Dermis microvascular lymphatic vessel endothelial cell (primary cell): ENCODE results near the gene CAPZA2. TPM values are rescaled to one million over a fixed set of nuclear protein-coding genes. Genes with fewer than 3 reads are reported as not detected.

Source experiments
- DNase-seq, 2 donors: peaks; one replicate each; pipeline versions ENCODE4 v3.0.0 to v3.0.0-alpha.2; 2010; ENCODE audit warnings: low read depth in 2 of 2
- total RNA-seq: library from RNA; depleted of rRNA; stranded (reverse); fragments of >200 nt; gene quantifications from 2 replicates; pipeline ENCODE4 v1.2.1, GENCODE V29; 2014

The CAPZA2 gene
- total RNA-seq, 1 donor from 2014 or later: 149 TPM

DNA sequence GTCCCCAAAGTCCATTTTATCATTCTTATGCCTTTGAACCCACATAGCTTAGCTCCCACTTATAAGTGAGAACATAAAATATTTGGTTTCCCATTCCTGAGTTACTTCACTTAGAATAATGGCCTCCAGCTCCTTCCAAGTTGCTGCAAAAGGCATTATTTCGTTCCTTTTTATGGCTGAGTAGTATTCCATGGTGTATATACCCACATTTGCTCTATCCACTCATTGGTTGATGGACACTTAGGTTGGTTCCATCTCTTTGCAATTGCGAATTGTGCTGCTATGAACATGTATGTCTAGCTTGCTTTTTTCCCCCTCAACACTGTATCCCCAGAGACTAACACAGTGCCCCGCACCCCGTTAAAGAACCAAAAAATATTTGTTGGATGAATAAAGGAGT is 670 bp upstream of the CAPZA2 start:
- no peak for DNase-seq

DNA sequence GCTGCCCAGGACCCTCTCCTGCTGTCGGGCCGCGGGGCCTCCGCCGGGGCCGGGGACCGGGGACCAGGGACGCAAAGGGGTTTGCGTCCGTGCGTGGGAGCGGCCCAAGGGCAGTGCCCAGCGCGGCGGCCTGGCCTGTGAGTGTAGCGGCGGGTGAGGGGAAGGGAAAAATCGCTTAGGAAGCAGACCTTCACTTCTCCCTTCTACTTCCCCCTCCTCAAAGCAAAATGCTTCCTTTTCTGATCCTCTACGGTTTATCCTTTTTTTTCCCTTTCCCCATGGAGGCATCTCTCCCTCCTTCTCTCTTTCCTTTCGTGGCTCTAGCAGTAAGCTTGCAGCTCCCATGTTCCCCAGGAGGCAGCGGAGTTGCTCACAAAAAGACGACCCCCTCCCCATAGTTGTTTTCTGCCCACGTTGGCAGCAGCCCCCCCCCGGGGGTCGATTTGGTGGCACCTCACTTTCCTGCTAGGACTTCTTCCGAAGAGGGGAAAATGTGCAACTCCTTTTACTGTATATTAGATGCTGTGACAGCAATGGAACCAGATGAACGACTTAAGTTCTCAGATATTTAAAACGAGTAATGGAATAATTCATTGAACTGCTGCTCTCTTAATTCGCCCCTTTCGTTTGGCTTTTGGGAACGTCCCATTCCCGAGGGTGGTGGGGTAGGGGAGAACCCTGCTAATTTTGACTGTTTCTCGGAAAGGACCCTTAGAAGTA is 724 bp downstream of the CAPZA2 start:
- peak in 1 of 2 donors; percentile 57 for DNase-seq

- no peak for DNase-seq
Observed at GRCh38 chr7:116863936-116864500, 1.6 kb downstream of the CAPZA2 start.

DNA sequence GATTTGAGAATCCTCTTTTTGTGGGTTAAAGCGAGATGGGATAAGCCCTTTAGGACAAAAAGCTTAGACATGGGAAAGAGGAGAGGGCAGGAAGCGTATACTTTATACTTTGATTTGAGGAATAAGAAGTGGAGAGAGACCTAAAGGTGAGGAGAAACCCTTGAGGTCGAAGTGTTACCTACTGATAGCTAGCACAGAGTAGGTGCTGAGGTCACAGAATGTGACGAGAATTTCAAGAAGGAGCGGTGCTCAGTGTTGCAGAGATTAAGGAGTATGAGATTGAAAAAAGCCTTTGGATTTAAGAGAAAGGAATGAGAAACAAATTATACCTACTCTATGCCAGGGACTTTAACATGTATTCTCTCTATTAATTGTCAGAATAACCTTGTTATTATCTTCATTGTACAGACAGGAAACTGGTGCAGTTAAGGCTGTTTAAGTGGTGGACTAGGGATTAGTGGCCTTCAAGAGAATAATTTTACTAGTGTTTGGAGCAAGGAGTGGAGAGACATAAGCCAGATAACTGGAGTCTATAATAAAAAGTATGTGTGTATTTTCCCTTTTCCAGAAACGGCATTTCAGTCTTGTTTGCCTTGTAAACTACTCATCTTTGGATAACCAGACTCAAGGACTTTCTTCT is 8.8 kb downstream of the CAPZA2 start:
- peak in 1 of 2 donors; percentile 53 for DNase-seq

DNA sequence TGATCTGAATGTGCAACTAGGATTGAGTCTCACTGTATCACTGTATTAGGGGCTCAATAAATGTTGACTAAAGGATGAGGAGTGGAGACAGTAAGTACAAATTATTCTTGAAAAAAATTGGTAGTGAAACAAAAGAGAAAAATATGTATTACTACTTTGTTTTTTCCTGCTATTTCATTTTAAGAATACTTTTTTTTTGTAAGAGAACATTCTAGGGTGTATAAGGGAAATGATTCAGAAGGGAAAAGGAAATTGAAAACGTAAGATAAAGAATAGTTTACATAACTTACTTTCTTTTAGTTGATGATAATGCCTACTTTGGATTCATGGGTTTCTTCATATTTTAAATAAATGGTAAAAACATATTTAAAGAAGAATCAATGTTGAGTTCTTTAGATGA is 9.6 kb downstream of the CAPZA2 start:
- peak in 1 of 2 donors; percentile 70 for DNase-seq

DNA sequence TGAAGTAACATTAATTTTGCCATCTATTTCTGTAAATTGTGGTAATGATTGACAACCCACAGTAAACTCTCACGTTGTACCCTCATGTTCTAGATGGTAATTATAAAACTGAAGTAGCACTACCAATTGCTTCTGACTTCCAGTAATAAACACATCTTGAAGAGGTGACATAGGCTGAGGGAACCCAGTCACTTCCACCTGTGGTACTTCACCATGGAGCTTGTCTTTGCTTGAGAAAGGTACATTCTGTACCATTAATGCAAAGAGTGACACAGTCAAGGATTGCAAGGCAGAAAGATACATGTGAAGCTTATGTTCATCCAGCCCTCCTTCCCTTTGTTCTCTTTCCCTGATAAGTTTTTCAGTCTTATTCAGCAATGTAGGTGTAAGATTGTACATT is 11.2 kb downstream of the CAPZA2 start:
- no peak for DNase-seq

- peak in 1 of 2 donors; percentile 96 for DNase-seq
Observed at GRCh38 chr7:116876664-116877442, 14.5 kb downstream of the CAPZA2 start.

DNA sequence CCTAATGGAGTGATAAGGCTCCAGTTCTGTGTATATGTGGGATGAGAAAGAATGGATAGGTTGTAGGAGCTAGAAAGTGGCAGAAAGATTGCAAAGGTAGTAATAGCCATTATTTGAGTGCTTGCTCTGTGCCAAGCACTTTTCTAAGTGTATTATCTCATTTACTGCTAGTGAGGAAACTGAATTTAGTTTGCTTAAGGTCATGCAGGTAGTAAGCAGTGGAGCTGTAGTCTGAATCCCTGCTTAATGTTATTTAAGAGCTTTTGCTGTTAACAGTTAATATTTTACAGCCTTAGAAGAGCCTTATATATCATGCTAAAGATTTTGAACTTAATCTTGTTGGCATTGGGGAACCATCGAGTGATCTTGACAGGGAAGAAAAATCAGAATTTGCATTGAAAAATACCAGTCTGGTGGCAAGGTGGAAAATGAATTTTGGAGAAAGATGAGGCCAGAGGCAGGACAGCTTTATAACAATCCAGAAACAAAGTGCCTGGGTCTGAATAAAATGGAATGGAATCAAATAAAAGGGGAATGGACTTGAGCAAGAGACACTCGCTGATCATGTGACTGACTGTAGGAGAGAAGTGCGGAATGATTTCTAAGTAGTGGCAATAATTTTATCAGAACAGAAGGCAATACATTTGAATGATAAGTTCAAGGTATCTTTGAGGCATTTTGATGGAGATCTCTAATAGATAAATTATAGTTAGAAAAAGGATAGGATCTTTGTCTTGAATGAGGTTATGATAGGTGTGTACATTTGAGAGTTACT is 15.2 kb downstream of the CAPZA2 start:
- no peak for DNase-seq

- no peak for DNase-seq
Observed at GRCh38 chr7:116884691-116885090, 22.3 kb downstream of the CAPZA2 start.

- DNase-seq: no peak
Observed at GRCh38 chr7:116885724-116886123, 23.3 kb downstream of the CAPZA2 start.

- no peak for DNase-seq
Observed at GRCh38 chr7:116886543-116887156, 24.3 kb downstream of the CAPZA2 start.

DNA sequence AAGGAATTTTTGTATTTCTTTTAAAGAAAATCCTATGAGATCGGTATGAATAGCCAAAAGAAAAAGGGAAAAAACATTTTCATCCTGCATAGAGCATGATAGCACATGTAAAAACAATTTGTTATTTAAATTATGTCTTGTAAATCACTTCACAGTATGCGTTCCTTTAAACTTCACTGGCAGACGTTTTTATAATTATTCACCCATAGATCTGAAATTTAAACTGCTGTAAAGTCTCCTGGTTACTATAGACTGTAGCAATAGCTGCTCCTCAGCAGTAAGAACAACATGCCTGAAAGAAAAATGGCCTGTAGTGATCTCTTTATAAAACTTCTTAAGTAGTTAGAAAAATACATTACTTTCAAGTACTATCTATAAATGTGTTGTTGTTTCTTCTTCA is 26.5 kb downstream of the CAPZA2 start:
- no peak for DNase-seq

DNA sequence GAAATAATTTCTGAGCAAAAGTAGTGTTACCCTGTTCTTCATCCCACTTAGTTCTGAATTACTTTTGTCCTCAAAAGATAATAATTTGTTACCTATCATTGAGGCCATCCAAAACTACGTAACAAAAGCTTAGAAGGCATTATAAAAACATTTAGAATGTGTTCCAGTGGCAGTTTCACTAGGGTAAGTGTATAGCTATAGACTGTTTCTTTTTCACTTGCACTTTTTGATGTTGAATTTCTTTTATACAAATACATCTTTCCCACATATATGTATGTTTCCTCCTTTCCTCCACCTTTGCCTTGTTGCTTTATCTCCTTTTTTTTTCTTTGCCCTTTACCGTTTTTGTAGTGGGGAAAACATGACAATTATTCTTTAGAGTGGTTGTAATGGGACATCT is 33.5 kb downstream of the CAPZA2 start:
- no peak for DNase-seq

- DNase-seq: no peak
Observed at GRCh38 chr7:116897661-116898060, 35.3 kb downstream of the CAPZA2 start.

- DNase-seq: no peak
Observed at GRCh38 chr7:116899308-116899707, 36.9 kb downstream of the CAPZA2 start.

- no peak for DNase-seq
Observed at GRCh38 chr7:116901143-116901542, 38.8 kb downstream of the CAPZA2 start.

DNA sequence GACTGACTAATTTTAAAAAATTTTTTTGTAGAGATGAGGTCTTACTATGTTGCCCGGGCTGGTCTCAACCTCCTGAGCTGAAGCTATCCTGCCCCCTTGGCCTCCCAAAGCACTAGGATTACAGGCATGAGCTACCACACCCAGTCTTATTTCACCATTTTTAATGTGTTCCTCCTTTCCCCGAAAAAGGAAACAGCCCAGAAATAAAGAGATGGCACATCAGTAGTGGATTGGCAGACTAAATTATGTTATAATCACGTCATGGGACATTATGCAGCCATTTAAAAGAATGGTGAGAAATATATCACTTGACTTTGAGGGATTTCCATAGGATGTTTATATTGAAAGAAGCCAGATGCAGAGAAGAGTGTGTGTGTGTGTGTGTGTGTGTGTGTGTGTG is 40.5 kb downstream of the CAPZA2 start:
- no peak for DNase-seq

- no peak for DNase-seq
Observed at GRCh38 chr7:116906391-116906790, 44.0 kb downstream of the CAPZA2 start.

DNA sequence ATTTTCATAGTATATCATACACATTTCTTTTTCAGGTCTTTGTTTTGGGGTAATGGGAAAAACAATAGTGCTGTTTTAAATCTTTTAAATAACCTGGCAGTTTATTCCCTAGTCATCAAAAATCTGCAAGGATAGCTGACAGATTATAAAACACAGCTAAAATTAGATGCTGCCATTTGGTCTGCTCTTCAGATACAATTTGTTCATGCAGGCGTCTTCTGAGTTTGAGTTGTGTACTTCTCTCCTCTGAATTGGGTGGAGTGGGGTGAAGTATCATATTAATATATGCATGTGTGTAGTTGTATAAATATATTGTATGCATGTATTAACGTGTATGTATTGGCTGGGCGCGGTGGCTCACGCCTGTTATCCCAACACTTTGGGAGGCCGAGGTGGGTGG is 48.0 kb downstream of the CAPZA2 start:
- DNase-seq: no peak

DNA sequence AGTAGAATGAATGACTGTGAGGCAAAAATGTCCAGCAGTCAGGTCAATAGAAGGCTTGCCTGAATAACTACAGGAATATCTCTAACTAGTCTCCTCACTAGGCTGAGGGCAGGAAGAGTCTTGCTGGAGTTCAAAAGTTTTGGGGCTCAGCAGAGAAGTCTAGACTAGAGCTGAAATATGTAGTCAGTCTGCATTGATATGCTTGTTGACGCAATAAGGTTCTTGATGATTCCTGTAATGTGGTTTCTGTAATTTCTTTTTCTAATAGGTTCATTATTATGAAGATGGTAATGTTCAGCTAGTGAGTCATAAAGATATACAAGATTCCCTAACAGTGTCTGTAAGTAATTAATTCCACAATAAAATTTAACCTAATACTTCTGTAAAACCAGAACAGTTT is 49.4 kb downstream of the CAPZA2 start:
- no peak for DNase-seq
